SK-N-SH treated with all-trans-retinoic acid at 6 μM for 48 hours (cell line): ENCODE results near the gene SYNPO.

Experiments used
- BACH2 ChIP-seq: fragments of 250-450 bp; sonication (Bioruptor Pico); IDR thresholded peaks from 2 replicates; pipeline ENCODE4 v1.9.0; 2021; ENCODE audit warnings: mild to moderate bottlenecking, borderline replicate concordance
- RARB ChIP-seq: fragments of 250-450 bp; sonication (Bioruptor Pico); IDR thresholded peaks from 2 replicates; pipeline ENCODE4 v1.8.0; 2021; ENCODE audit warnings: mild to moderate bottlenecking, moderate library complexity
- ZC3H10 ChIP-seq: fragments of 250-450 bp; sonication (Bioruptor Pico); IDR thresholded peaks from 2 replicates; pipeline ENCODE4 v1.5.1; 2021; ENCODE audit warnings: mild to moderate bottlenecking, moderate library complexity
- ZFP30 ChIP-seq: fragments of 450-650 bp; formaldehyde crosslinking; IDR thresholded peaks from 2 replicates; pipeline ENCODE4 v1.5.0; 2022; ENCODE audit warnings: mild to moderate bottlenecking, moderate library complexity
- TF ChIP-seq, protein P1 (sequence below): fragments of 250-450 bp; sonication (Bioruptor Pico); IDR thresholded peaks from 2 replicates; pipeline ENCODE4 v1.8.0; 2021; ENCODE audit warnings: low read depth, mild to moderate bottlenecking, moderate library complexity, borderline replicate concordance
- TF ChIP-seq, protein P2 (sequence below): fragments of 250-450 bp; sonication (Bioruptor Pico); IDR thresholded peaks from 2 replicates; pipeline ENCODE4 v1.5.1; 2020; ENCODE audit warnings: low read depth, mild to moderate bottlenecking, moderate library complexity
- TF ChIP-seq, protein P3 (sequence below): fragments of 250-450 bp; sonication (Bioruptor Pico); IDR thresholded peaks from 2 replicates; pipeline ENCODE4 v1.5.0; 2020; ENCODE audit warnings: mild to moderate bottlenecking, moderate library complexity

DNA sequence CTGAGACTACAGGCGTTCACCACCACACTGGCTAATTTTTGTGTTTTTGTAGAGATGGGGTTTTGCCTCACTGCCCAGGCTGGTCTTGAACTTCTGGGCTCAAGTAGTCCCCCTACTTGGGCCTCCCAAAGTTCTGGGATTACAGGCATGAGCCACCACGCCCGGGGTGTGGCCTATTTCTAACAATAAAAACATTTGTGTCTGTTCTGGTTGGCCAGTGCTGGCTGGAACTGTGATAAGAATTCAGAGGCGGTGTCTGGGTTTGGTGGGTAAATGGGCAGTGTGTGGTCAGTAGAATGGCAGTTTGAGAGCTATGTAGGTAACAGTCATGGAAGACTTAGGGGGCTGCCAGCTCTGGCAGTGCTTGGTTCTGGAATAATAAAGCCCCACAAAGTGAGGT lies 46.9 kb upstream of the SYNPO start:
- TF ChIP-seq ZC3H10 (CRISPR knock-in tag) (no peak), ZFP30 (CRISPR knock-in tag) (no peak), RARB (CRISPR knock-in tag) (no peak), BACH2 (no peak)
- TF ChIP-seq, protein P1, sequence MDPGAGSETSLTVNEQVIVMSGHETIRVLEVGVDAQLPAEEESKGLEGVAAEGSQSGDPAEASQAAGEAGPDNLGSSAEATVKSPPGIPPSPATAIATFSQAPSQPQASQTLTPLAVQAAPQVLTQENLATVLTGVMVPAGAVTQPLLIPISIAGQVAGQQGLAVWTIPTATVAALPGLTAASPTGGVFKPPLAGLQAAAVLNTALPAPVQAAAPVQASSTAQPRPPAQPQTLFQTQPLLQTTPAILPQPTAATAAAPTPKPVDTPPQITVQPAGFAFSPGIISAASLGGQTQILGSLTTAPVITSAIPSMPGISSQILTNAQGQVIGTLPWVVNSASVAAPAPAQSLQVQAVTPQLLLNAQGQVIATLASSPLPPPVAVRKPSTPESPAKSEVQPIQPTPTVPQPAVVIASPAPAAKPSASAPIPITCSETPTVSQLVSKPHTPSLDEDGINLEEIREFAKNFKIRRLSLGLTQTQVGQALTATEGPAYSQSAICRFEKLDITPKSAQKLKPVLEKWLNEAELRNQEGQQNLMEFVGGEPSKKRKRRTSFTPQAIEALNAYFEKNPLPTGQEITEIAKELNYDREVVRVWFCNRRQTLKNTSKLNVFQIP, result no peak
- TF ChIP-seq, protein P2, sequence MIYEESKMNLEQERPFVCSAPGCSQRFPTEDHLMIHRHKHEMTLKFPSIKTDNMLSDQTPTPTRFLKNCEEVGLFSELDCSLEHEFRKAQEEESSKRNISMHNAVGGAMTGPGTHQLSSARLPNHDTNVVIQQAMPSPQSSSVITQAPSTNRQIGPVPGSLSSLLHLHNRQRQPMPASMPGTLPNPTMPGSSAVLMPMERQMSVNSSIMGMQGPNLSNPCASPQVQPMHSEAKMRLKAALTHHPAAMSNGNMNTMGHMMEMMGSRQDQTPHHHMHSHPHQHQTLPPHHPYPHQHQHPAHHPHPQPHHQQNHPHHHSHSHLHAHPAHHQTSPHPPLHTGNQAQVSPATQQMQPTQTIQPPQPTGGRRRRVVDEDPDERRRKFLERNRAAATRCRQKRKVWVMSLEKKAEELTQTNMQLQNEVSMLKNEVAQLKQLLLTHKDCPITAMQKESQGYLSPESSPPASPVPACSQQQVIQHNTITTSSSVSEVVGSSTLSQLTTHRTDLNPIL (CRISPR knock-in tag), result no peak
- TF ChIP-seq, protein P3, sequence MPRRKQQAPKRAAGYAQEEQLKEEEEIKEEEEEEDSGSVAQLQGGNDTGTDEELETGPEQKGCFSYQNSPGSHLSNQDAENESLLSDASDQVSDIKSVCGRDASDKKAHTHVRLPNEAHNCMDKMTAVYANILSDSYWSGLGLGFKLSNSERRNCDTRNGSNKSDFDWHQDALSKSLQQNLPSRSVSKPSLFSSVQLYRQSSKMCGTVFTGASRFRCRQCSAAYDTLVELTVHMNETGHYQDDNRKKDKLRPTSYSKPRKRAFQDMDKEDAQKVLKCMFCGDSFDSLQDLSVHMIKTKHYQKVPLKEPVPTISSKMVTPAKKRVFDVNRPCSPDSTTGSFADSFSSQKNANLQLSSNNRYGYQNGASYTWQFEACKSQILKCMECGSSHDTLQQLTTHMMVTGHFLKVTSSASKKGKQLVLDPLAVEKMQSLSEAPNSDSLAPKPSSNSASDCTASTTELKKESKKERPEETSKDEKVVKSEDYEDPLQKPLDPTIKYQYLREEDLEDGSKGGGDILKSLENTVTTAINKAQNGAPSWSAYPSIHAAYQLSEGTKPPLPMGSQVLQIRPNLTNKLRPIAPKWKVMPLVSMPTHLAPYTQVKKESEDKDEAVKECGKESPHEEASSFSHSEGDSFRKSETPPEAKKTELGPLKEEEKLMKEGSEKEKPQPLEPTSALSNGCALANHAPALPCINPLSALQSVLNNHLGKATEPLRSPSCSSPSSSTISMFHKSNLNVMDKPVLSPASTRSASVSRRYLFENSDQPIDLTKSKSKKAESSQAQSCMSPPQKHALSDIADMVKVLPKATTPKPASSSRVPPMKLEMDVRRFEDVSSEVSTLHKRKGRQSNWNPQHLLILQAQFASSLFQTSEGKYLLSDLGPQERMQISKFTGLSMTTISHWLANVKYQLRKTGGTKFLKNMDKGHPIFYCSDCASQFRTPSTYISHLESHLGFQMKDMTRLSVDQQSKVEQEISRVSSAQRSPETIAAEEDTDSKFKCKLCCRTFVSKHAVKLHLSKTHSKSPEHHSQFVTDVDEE (CRISPR knock-in tag), result no peak
